Liver (tissue), 9 donors: ENCODE measurements around the gene ITPK1. TPM values are rescaled to one million over a fixed set of nuclear protein-coding genes. Genes with fewer than 3 reads are reported as not detected.

Experiments
- DNase-seq: peaks from one replicate; pipeline ENCODE4 v3.0.0-alpha.2; 2017; ENCODE audit warnings: low spot score
- H3K27ac ChIP-seq, 2 donors: one replicate each; pipeline ENCODE4 v1.7.0; 2013; ENCODE audit warnings: inconsistent platforms in 2 of 2, low read length in 2 of 2, control low read depth in 1 of 2, low read depth in 1 of 2, mild to moderate bottlenecking in 1 of 2
- H3K27me3 ChIP-seq, 4 donors: one replicate each; pipeline versions ENCODE4 v1.6.1 to v1.7.0; 2013; ENCODE audit warnings: low read length in 3 of 4, inconsistent platforms in 1 of 4, mild to moderate bottlenecking in 1 of 4, moderate library complexity in 1 of 4; ENCODE audit not compliant: control insufficient read depth in 4 of 4, insufficient read depth in 4 of 4
- H3K36me3 ChIP-seq, 4 donors: one replicate each; pipeline versions ENCODE4 v1.6.1 to v1.7.0; 2013; ENCODE audit warnings: low read length in 3 of 4, mild to moderate bottlenecking in 3 of 4, low read depth in 1 of 4, moderate library complexity in 1 of 4; ENCODE audit not compliant: control insufficient read depth in 4 of 4, insufficient read depth in 3 of 4
- H3K4me1 ChIP-seq, 4 donors: one replicate each; pipeline versions ENCODE4 v1.6.1 to v1.7.0; 2013; ENCODE audit warnings: low read length in 3 of 4, mild to moderate bottlenecking in 3 of 4, moderate library complexity in 1 of 4; ENCODE audit not compliant: control insufficient read depth in 4 of 4, insufficient read depth in 4 of 4
- H3K4me3 ChIP-seq, 3 donors: one replicate each; pipeline versions ENCODE4 v1.6.1 to v1.7.0; 2013; ENCODE audit warnings: low read length in 3 of 3, control low read depth in 1 of 3, low read depth in 1 of 3, mild to moderate bottlenecking in 1 of 3
- H3K9ac ChIP-seq, 2 donors: one replicate each; pipeline ENCODE4 v1.7.0; 2013; ENCODE audit warnings: low read length in 2 of 2, mild to moderate bottlenecking in 2 of 2, moderate library complexity in 2 of 2, control low read depth in 1 of 2, low read depth in 1 of 2
- H3K9me3 ChIP-seq, 4 donors: one replicate each; pipeline versions ENCODE4 v1.6.1 to v1.7.0; 2013; ENCODE audit warnings: low read length in 3 of 4; ENCODE audit not compliant: control insufficient read depth in 4 of 4
- EGR1 ChIP-seq, 2 donors: IDR thresholded peaks; 2 replicates each; pipeline ENCODE4 v1.6.1; 2016 to 2018; ENCODE audit warnings: antibody characterized with exemption in 2 of 2, low read depth in 2 of 2
- FOXA1 ChIP-seq: IDR thresholded peaks from 2 replicates; pipeline ENCODE4 v1.6.1; 2016; ENCODE audit warnings: antibody characterized with exemption
- GABPA ChIP-seq, 2 donors: IDR thresholded peaks in 1 of 2; conservative IDR thresholded peaks in 1 of 2; 2 replicates each; pipeline ENCODE4 v1.6.1; 2016; ENCODE audit warnings: antibody characterized with exemption in 2 of 2, mild to moderate bottlenecking in 1 of 2, moderate library complexity in 1 of 2
- HNF4A ChIP-seq, 2 donors: conservative IDR thresholded peaks; 2 replicates each; pipeline ENCODE4 v1.6.1; 2016; ENCODE audit warnings: antibody characterized with exemption in 2 of 2, mild to moderate bottlenecking in 2 of 2
- JUND ChIP-seq, 2 donors: IDR thresholded peaks; 2 replicates each; pipeline ENCODE4 v1.6.1; 2016; ENCODE audit warnings: antibody characterized with exemption in 2 of 2
- MAX ChIP-seq: IDR thresholded peaks from 2 replicates; pipeline ENCODE4 v1.6.1; 2016; ENCODE audit warnings: antibody characterized with exemption
- REST ChIP-seq: IDR thresholded peaks from 2 replicates; pipeline ENCODE4 v1.6.1; 2016; ENCODE audit warnings: antibody characterized with exemption, mild to moderate bottlenecking
- RXRA ChIP-seq, 2 donors: IDR thresholded peaks; 2 replicates each; pipeline ENCODE4 v1.6.1; 2017 to 2018; ENCODE audit warnings: antibody characterized with exemption in 2 of 2, mild to moderate bottlenecking in 1 of 2
- SP1 ChIP-seq: IDR thresholded peaks from 2 replicates; pipeline ENCODE4 v1.6.1; 2018; ENCODE audit warnings: antibody characterized with exemption, mild to moderate bottlenecking
- TAF1 ChIP-seq: conservative IDR thresholded peaks from 2 replicates; pipeline ENCODE4 v1.6.1; 2016; ENCODE audit warnings: antibody characterized with exemption, mild to moderate bottlenecking
- YY1 ChIP-seq: IDR thresholded peaks from 2 replicates; pipeline ENCODE4 v1.6.1; 2016; ENCODE audit warnings: antibody characterized with exemption, mild to moderate bottlenecking
- WGBS: extraction: QIAGEN DNeasy Blood & Tissue Kit; methylation state at CpG from one replicate; pipeline ENCODE4 v1.1.7; 2013; 5-methylcytosine and 5-hydroxymethylcytosine counted together
- polyA plus RNA-seq, 2 donors: library from polyadenylated mRNA; stranded (reverse) in 1 of 2; unstranded in 1 of 2; fragments of 200-250 nt in 1 of 2; fragments of >200 nt in 1 of 2; fragmentation: Nextera tagmentation in 1 of 2; extraction: Ambion mirVana in 1 of 2; gene quantifications; one replicate each; pipeline versions ENCODE4 v1.2.1 to v1.2.3, GENCODE V29; 2013 to 2015
- total RNA-seq, 2 donors: library from RNA; depleted of rRNA; stranded (reverse); fragments of >200 nt; gene quantifications; one replicate each; pipeline ENCODE4 v1.2.3, GENCODE V29; 2014
- TF ChIP-seq, protein P1 (sequence below): IDR thresholded peaks from 2 replicates; pipeline ENCODE4 v1.6.1; 2016; ENCODE audit warnings: antibody characterized with exemption
- TF ChIP-seq, protein P2 (sequence below): IDR thresholded peaks from 2 replicates; pipeline ENCODE4 v1.6.1; 2016; ENCODE audit warnings: antibody characterized with exemption
- donor health status: healthy.
- donor health status: healthy.
- donor health status: healthy.
- donor health status: healthy.
- donor health status: healthy.

ITPK1 gene
- total and polyA plus RNA-seq, 4 donors, result 9.0 to 41.2 (median 20.4) TPM

DNA sequence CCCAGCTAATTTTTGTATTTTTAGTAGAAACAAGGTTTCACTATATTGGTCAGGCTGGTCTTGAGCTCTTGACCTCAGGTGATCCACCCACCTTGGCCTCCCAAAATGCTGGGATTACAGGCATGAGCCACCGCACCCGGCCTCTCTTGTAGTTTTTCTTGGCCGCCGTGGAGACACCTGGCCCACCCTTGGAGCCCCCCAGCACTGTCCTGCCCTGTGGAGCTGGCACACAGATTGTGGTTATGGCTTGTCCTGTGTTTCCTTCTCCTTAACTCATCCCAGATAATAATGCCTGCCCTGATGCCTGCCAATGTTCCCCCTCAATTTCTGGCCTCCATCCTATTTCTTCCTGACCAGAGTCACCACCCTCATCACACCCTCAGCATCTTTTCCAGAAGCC lies 134.9 kb downstream of the ITPK1 start:
- WGBS, result 100% methylated on average over 4 of the region's 4 CpGs
- Histone ChIP-seq H3K4me1 (peaks cover 6 to 19% (median 17%) of the 10 kb centered on the region in 4 donors), H3K9ac (no peak overlapping the region), H3K27ac (no peak overlapping the region), H3K36me3 (peaks cover 0 to 2% (median under 1%) of the 10 kb centered on the region in 4 donors), H3K9me3 (peaks cover 0 to 5% (median 2%) of the 10 kb centered on the region in 4 donors), H3K4me3 (no peak overlapping the region), H3K27me3 (no peaks in the 10 kb centered on the region)
- TF ChIP-seq, protein P1, sequence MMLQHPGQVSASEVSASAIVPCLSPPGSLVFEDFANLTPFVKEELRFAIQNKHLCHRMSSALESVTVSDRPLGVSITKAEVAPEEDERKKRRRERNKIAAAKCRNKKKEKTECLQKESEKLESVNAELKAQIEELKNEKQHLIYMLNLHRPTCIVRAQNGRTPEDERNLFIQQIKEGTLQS, result no peak
- TF ChIP-seq GABPA (IDR thresholded peaks at IDR 0.05 in 1 of 2, conservative IDR thresholded peaks at IDR 0.05 in 1 of 2) (no peak), HNF4A (conservative IDR thresholded peaks at IDR 0.05) (no peak), SP1 (no peak), TAF1 (no peak), MAX (no peak), JUND (IDR thresholded peaks at IDR 0.05) (no peak), RXRA (IDR thresholded peaks at IDR 0.05) (no peak), YY1 (no peak), REST (no peak), EGR1 (IDR thresholded peaks at IDR 0.05; ENCODE audit: low read depth in 2 of 2) (no peak)
- no peak for DNase-seq

DNA sequence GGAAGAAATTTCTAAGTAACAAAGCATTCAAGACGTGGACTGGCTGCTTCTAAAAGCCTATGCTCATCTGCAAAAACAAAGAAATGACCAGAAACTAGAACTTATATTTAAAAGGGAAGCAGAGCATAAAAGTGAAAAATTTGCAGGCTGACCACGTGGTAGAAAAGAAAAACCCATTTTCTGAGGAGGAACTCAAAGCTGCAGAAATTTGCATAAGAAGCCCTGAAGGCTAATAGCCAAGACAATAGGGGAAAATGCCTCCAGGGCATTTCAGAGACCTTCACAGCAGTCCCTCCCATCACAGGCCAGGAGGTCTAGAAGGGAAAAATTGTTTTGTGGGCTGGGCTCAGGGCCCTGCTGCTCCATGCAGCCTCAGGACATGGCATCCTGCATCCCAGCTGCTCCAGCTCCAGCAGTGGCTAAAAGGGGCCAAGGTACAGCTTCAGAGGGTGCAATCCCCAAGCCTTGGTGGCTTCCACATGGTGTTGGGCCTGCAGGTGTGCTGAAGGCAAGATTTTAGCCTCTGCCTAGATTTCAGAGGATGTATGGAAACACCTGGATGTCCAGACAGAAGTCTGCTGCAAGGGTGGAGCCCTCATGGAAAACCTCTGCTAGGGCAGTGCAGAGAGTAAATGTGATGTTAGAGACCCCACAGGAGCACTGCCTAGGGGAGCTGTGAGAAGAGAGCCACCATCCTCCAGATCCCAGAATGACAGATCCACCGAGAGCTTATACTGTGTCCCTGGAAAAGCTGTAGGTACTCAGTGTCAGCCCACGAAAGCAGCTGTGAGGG lies 137.3 kb downstream of the ITPK1 start:
- DNase-seq, result no peak
- Histone ChIP-seq H3K36me3 (peaks cover 0 to 2% (median under 1%) of the 10 kb centered on the region in 4 donors), H3K4me1 (peaks cover 9 to 15% (median 12%) of the 10 kb centered on the region in 4 donors), H3K27me3 (no peaks in the 10 kb centered on the region), H3K4me3 (no peak overlapping the region), H3K9me3 (peaks cover 0 to 5% (median 2%) of the 10 kb centered on the region in 4 donors), H3K9ac (no peak overlapping the region), H3K27ac (no peak overlapping the region)
- TF ChIP-seq, protein P2, sequence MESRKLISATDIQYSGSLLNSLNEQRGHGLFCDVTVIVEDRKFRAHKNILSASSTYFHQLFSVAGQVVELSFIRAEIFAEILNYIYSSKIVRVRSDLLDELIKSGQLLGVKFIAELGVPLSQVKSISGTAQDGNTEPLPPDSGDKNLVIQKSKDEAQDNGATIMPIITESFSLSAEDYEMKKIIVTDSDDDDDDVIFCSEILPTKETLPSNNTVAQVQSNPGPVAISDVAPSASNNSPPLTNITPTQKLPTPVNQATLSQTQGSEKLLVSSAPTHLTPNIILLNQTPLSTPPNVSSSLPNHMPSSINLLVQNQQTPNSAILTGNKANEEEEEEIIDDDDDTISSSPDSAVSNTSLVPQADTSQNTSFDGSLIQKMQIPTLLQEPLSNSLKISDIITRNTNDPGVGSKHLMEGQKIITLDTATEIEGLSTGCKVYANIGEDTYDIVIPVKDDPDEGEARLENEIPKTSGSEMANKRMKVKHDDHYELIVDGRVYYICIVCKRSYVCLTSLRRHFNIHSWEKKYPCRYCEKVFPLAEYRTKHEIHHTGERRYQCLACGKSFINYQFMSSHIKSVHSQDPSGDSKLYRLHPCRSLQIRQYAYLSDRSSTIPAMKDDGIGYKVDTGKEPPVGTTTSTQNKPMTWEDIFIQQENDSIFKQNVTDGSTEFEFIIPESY, result no peak
- TF ChIP-seq HNF4A (conservative IDR thresholded peaks at IDR 0.05), result no peak
- TF ChIP-seq FOXA1, result no peak
- TF ChIP-seq, protein P1, result no peak
- 89% methylated on average over 4 of the region's 4 CpGs for WGBS
